Activated naive CD8-positive, alpha-beta T cell treated with anti-CD3 and anti-CD28 coated beads, Interleukin-2, amount 50 U/mL, for 24 hours (primary cell): ENCODE data around the gene HSP90AB1.

ENCODE experiments used
- ATAC-seq: fragments of 150-1000 bp; cut with Tn5 transposase; one replicate; pipeline ENCODE4 v1.10.0; 2021
- DNase-seq: peaks from one replicate; pipeline ENCODE4 v3.0.0; 2021
- H3K27ac Mint-ChIP-seq: one replicate; pipeline ENCODE4 v1.8.0; 2021; ENCODE audit warnings: mild to moderate bottlenecking, mixed read lengths
- H3K27me3 Mint-ChIP-seq: one replicate; pipeline ENCODE4 v1.8.0; 2021; ENCODE audit warnings: mixed read lengths
- H3K36me3 Mint-ChIP-seq: one replicate; pipeline ENCODE4 v1.8.0; 2021; ENCODE audit warnings: low read depth, mixed read lengths
- H3K4me1 Mint-ChIP-seq: one replicate; pipeline ENCODE4 v1.8.0; 2021; ENCODE audit warnings: mixed read lengths
- H3K4me3 Mint-ChIP-seq: one replicate; pipeline ENCODE4 v1.8.0; 2021; ENCODE audit warnings: mild to moderate bottlenecking, moderate library complexity, mixed read lengths
- H3K9me3 Mint-ChIP-seq: one replicate; pipeline ENCODE4 v1.8.0; 2021; ENCODE audit warnings: mixed read lengths

Gene HSP90AB1

GRCh38 chr6:44237021-44237812, 9.7 kb upstream of the HSP90AB1 start:
- DNase-seq = peak; percentile 72
- peak overlapping the region; percentile 91 for H3K27ac Mint-ChIP-seq
- H3K9me3 Mint-ChIP-seq = no peaks in the 10 kb centered on the region
- H3K36me3 Mint-ChIP-seq = peaks cover 24% of the 10 kb centered on the region
- H3K4me1 Mint-ChIP-seq = peaks cover 32% of the 10 kb centered on the region
- peak overlapping the region; percentile 78 for H3K4me3 Mint-ChIP-seq
- ATAC-seq = peak; percentile 85
- no peaks in the 10 kb centered on the region for H3K27me3 Mint-ChIP-seq

GRCh38 chr6:44237813-44238433, 9.0 kb upstream of the HSP90AB1 start:
- Mint-ChIP-seq H3K27me3 (no peaks in the 10 kb centered on the region), H3K9me3 (no peaks in the 10 kb centered on the region), H3K36me3 (peaks cover 21% of the 10 kb centered on the region), H3K4me3 (peak overlapping the region; percentile 78), H3K4me1 (peaks cover 32% of the 10 kb centered on the region), H3K27ac (peak overlapping the region; percentile 91)
- ATAC-seq = peak; percentile 71
- DNase-seq = peak; percentile 83

- peaks cover 32% of the 10 kb centered on the region for H3K4me1 Mint-ChIP-seq
- DNase-seq (no peak), ATAC-seq (no peak)
- H3K9me3 Mint-ChIP-seq = no peaks in the 10 kb centered on the region
- H3K27me3 Mint-ChIP-seq = no peaks in the 10 kb centered on the region
- peak overlapping the region; percentile 78 for H3K4me3 Mint-ChIP-seq
- H3K36me3 Mint-ChIP-seq = peaks cover 15% of the 10 kb centered on the region
- peak overlapping the region; percentile 91 for H3K27ac Mint-ChIP-seq
Measured at GRCh38 chr6:44238687-44239350, 8.1 kb upstream of the HSP90AB1 start.

- H3K27me3 Mint-ChIP-seq = peaks cover 5% of the 10 kb centered on the region
- peaks cover 35% of the 10 kb centered on the region for H3K4me1 Mint-ChIP-seq
- no peak overlapping the region for H3K27ac Mint-ChIP-seq
- peaks cover 16% of the 10 kb centered on the region for H3K36me3 Mint-ChIP-seq
- DNase-seq = no peak
- H3K4me3 Mint-ChIP-seq = no peak overlapping the region
- H3K9me3 Mint-ChIP-seq = no peaks in the 10 kb centered on the region
- no peak for ATAC-seq
Measured at GRCh38 chr6:44243345-44243744, 3.6 kb upstream of the HSP90AB1 start.

GRCh38 chr6:44245391-44245911, 1.4 kb upstream of the HSP90AB1 start:
- DNase-seq (no peak), ATAC-seq (no peak)
- peaks cover 45% of the 10 kb centered on the region for H3K4me1 Mint-ChIP-seq
- H3K36me3 Mint-ChIP-seq = peaks cover 37% of the 10 kb centered on the region
- H3K4me3 Mint-ChIP-seq = peak overlapping the region; percentile 100
- H3K27ac Mint-ChIP-seq = peak overlapping the region; percentile 100
- no peaks in the 10 kb centered on the region for H3K9me3 Mint-ChIP-seq
- peaks cover 5% of the 10 kb centered on the region for H3K27me3 Mint-ChIP-seq

- DNase-seq (peak; percentile 94), ATAC-seq (peak; percentile 63)
- peaks cover 51% of the 10 kb centered on the region for H3K4me1 Mint-ChIP-seq
- H3K27ac Mint-ChIP-seq = peak overlapping the region; percentile 100
- H3K4me3 Mint-ChIP-seq = peak overlapping the region; percentile 100
- no peaks in the 10 kb centered on the region for H3K9me3 Mint-ChIP-seq
- peaks cover 43% of the 10 kb centered on the region for H3K36me3 Mint-ChIP-seq
- H3K27me3 Mint-ChIP-seq = peaks cover 5% of the 10 kb centered on the region
Measured at GRCh38 chr6:44245912-44246662, 814 bp upstream of the HSP90AB1 start.

GRCh38 chr6:44247338-44248302, 719 bp downstream of the HSP90AB1 start:
- H3K27ac Mint-ChIP-seq = peak overlapping the region; percentile 100
- H3K27me3 Mint-ChIP-seq = peaks cover 5% of the 10 kb centered on the region
- DNase-seq (peak; percentile 86), ATAC-seq (peak; percentile 47)
- peak overlapping the region; percentile 100 for H3K4me3 Mint-ChIP-seq
- no peaks in the 10 kb centered on the region for H3K9me3 Mint-ChIP-seq
- H3K36me3 Mint-ChIP-seq = peaks cover 58% of the 10 kb centered on the region
- peaks cover 64% of the 10 kb centered on the region for H3K4me1 Mint-ChIP-seq

- H3K4me3 Mint-ChIP-seq = peak overlapping the region; percentile 100
- peak overlapping the region; percentile 100 for H3K27ac Mint-ChIP-seq
- no peak for ATAC-seq
- peaks cover 74% of the 10 kb centered on the region for H3K4me1 Mint-ChIP-seq
- H3K9me3 Mint-ChIP-seq = no peaks in the 10 kb centered on the region
- DNase-seq = no peak
- H3K27me3 Mint-ChIP-seq = peaks cover 5% of the 10 kb centered on the region
- peaks cover 68% of the 10 kb centered on the region for H3K36me3 Mint-ChIP-seq
Measured at GRCh38 chr6:44248579-44248978, 1.7 kb downstream of the HSP90AB1 start.

GRCh38 chr6:44249082-44249748, 2.3 kb downstream of the HSP90AB1 start:
- Mint-ChIP-seq H3K36me3 (peaks cover 73% of the 10 kb centered on the region), H3K4me1 (peaks cover 76% of the 10 kb centered on the region), H3K4me3 (peak overlapping the region; percentile 100), H3K9me3 (no peaks in the 10 kb centered on the region), H3K27me3 (peaks cover 5% of the 10 kb centered on the region), H3K27ac (peak overlapping the region; percentile 100)
- ATAC-seq (no peak), DNase-seq (no peak)

GRCh38 chr6:44250067-44250717, 3.3 kb downstream of the HSP90AB1 start:
- H3K36me3 Mint-ChIP-seq = peaks cover 80% of the 10 kb centered on the region
- H3K4me3 Mint-ChIP-seq = peak overlapping the region; percentile 100
- no peak for ATAC-seq
- no peaks in the 10 kb centered on the region for H3K9me3 Mint-ChIP-seq
- peak overlapping the region; percentile 100 for H3K27ac Mint-ChIP-seq
- peaks cover 79% of the 10 kb centered on the region for H3K4me1 Mint-ChIP-seq
- no peak for DNase-seq
- H3K27me3 Mint-ChIP-seq = peaks cover 5% of the 10 kb centered on the region

GRCh38 chr6:44250718-44251123, 3.8 kb downstream of the HSP90AB1 start:
- ATAC-seq (no peak), DNase-seq (no peak)
- H3K27me3 Mint-ChIP-seq = peaks cover 5% of the 10 kb centered on the region
- H3K4me3 Mint-ChIP-seq = peak overlapping the region; percentile 100
- peak overlapping the region; percentile 100 for H3K27ac Mint-ChIP-seq
- peaks cover 79% of the 10 kb centered on the region for H3K4me1 Mint-ChIP-seq
- no peaks in the 10 kb centered on the region for H3K9me3 Mint-ChIP-seq
- H3K36me3 Mint-ChIP-seq = peaks cover 80% of the 10 kb centered on the region
